Stimulated activated CD4-positive, alpha-beta T cell treated with anti-CD3 and anti-CD28 coated beads, Interleukin-2, amount 100 ng/mL, for 24 hours (primary cell): ENCODE results near the gene PPP1R1B.

ENCODE experiments used
- DNase-seq, 2 donors: peaks; one replicate each; pipeline ENCODE4 v3.0.0-alpha.2; 2020

Gene PPP1R1B

GRCh38 chr17:39671651-39672521 lies 45.1 kb downstream of the PPP1R1B start:
- no peak for DNase-seq

GRCh38 chr17:39672522-39673334 lies 46.0 kb downstream of the PPP1R1B start:
- no peak for DNase-seq

GRCh38 chr17:39673335-39674081 lies 46.8 kb downstream of the PPP1R1B start:
- DNase-seq, result no peak

- DNase-seq, result no peak
Observed at GRCh38 chr17:39674179-39674578, 47.4 kb downstream of the PPP1R1B start.

- no peak for DNase-seq
Observed at GRCh38 chr17:39674702-39675389, 48.1 kb downstream of the PPP1R1B start.

- no peak for DNase-seq
Observed at GRCh38 chr17:39675390-39676082, 48.8 kb downstream of the PPP1R1B start.

GRCh38 chr17:39676198-39676819 lies 49.6 kb downstream of the PPP1R1B start:
- DNase-seq, result peak in 1 of 2 donors; percentile 33

- DNase-seq, result no peak
Observed at GRCh38 chr17:39677072-39677471, 50.3 kb downstream of the PPP1R1B start.

- no peak for DNase-seq
Observed at GRCh38 chr17:39677542-39678339, 51.0 kb downstream of the PPP1R1B start.

GRCh38 chr17:39678340-39679116 lies 51.8 kb downstream of the PPP1R1B start:
- DNase-seq, result no peak

GRCh38 chr17:39679521-39680192 lies 52.9 kb downstream of the PPP1R1B start:
- DNase-seq, result peak in 1 of 2 donors; percentile 33

GRCh38 chr17:39683295-39683939 lies 56.7 kb downstream of the PPP1R1B start:
- DNase-seq, result no peak

- DNase-seq, result no peak
Observed at GRCh38 chr17:39684369-39685192, 57.8 kb downstream of the PPP1R1B start.
